ENCODE measurements around the gene CXCR6. TPM values are rescaled to one million over a fixed set of nuclear protein-coding genes. Genes with fewer than 3 reads are reported as not detected.

The CXCR6 gene
- polyA plus RNA-seq, 4 donors: 0.45 to 2.7 (median 1.9) TPM

GRCh38 chr3:45962033-45962432, 18.8 kb downstream of the CXCR6 start:
- peak overlapping the region in 1 of 3 donors; percentile 32 for H3K27ac ChIP-seq (ENCODE audit: low read depth in 1 of 3, low read length in 2 of 3)
- FAIRE-seq: no peak
- no peak for DNase-seq
- H3K4me3 ChIP-seq (ENCODE audit: low read depth in 1 of 3, low read length in 3 of 3): no peak overlapping the region
- no peaks in the 10 kb centered on the region for H3K27me3 ChIP-seq (ENCODE audit: control insufficient read depth in 3 of 3, insufficient read depth in 3 of 3, low read length in 3 of 3)
- 66 to 88% (median 76%) methylated on average over 5 of the region's 5 CpGs for WGBS, 3 donors
- peaks cover 29 to 80% (median 40%) of the 10 kb centered on the region in 3 donors for H3K36me3 ChIP-seq (ENCODE audit: control insufficient read depth in 3 of 3, insufficient read depth in 2 of 3, low read depth in 1 of 3, low read length in 3 of 3)
- H3K4me1 ChIP-seq (ENCODE audit: control insufficient read depth in 3 of 3, insufficient read depth in 2 of 3, low read depth in 1 of 3, low read length in 2 of 3): no peaks in the 10 kb centered on the region
- H3K9me3 ChIP-seq (ENCODE audit: control insufficient read depth in 2 of 2, insufficient read depth in 1 of 2, low read depth in 1 of 2, low read length in 1 of 2): no peaks in the 10 kb centered on the region

- no peak for FAIRE-seq
Measured at GRCh38 chr3:45964139-45964538, 20.9 kb downstream of the CXCR6 start.

GRCh38 chr3:45965253-45965652, 22.0 kb downstream of the CXCR6 start:
- WGBS, 3 donors: 82 to 89% (median 83%) methylated on average over 4 of the region's 4 CpGs
- peaks cover 29 to 77% (median 37%) of the 10 kb centered on the region in 3 donors for H3K36me3 ChIP-seq (ENCODE audit: control insufficient read depth in 3 of 3, insufficient read depth in 2 of 3, low read depth in 1 of 3, low read length in 3 of 3)
- no peaks in the 10 kb centered on the region for H3K4me1 ChIP-seq (ENCODE audit: control insufficient read depth in 3 of 3, insufficient read depth in 2 of 3, low read depth in 1 of 3, low read length in 2 of 3)
- no peaks in the 10 kb centered on the region for H3K27me3 ChIP-seq (ENCODE audit: control insufficient read depth in 3 of 3, insufficient read depth in 3 of 3, low read length in 3 of 3)
- no peak overlapping the region for H3K4me3 ChIP-seq (ENCODE audit: low read depth in 1 of 3, low read length in 3 of 3)
- H3K27ac ChIP-seq (ENCODE audit: low read depth in 1 of 3, low read length in 2 of 3): peak overlapping the region in 1 of 3 donors; percentile 36
- DNase-seq (no peak), FAIRE-seq (no peak)
- H3K9me3 ChIP-seq (ENCODE audit: control insufficient read depth in 2 of 2, insufficient read depth in 1 of 2, low read depth in 1 of 2, low read length in 1 of 2): no peaks in the 10 kb centered on the region

More at GRCh38 chr3:45964139-45964538, 20.9 kb downstream of the CXCR6 start:
- no peaks in the 10 kb centered on the region for H3K27me3 ChIP-seq (ENCODE audit: control insufficient read depth in 3 of 3, insufficient read depth in 3 of 3, low read length in 3 of 3)
- H3K4me1 ChIP-seq (ENCODE audit: control insufficient read depth in 3 of 3, insufficient read depth in 2 of 3, low read depth in 1 of 3, low read length in 2 of 3): no peaks in the 10 kb centered on the region
- H3K27ac ChIP-seq (ENCODE audit: low read depth in 1 of 3, low read length in 2 of 3): peak overlapping the region in 2 of 3 donors; percentile 17 to 56
- H3K4me3 ChIP-seq (ENCODE audit: low read depth in 1 of 3, low read length in 3 of 3): no peak overlapping the region
- H3K36me3 ChIP-seq (ENCODE audit: control insufficient read depth in 3 of 3, insufficient read depth in 2 of 3, low read depth in 1 of 3, low read length in 3 of 3): peaks cover 25 to 81% (median 35%) of the 10 kb centered on the region in 3 donors
- H3K9me3 ChIP-seq (ENCODE audit: control insufficient read depth in 2 of 2, insufficient read depth in 1 of 2, low read depth in 1 of 2, low read length in 1 of 2): no peaks in the 10 kb centered on the region
- WGBS, 3 donors: 72 to 88% (median 80%) methylated on average over 8 of the region's 8 CpGs
- DNase-seq: peak in 1 of 2 donors; percentile 28

- H3K4me3 ChIP-seq (ENCODE audit: low read depth in 1 of 3, low read length in 3 of 3): no peak overlapping the region
- DNase-seq (peak in 1 of 2 donors; percentile 20), FAIRE-seq (no peak)
- no peaks in the 10 kb centered on the region for H3K4me1 ChIP-seq (ENCODE audit: control insufficient read depth in 3 of 3, insufficient read depth in 2 of 3, low read depth in 1 of 3, low read length in 2 of 3)
- H3K27me3 ChIP-seq (ENCODE audit: control insufficient read depth in 3 of 3, insufficient read depth in 3 of 3, low read length in 3 of 3): no peaks in the 10 kb centered on the region
- H3K27ac ChIP-seq (ENCODE audit: low read depth in 1 of 3, low read length in 2 of 3): peak overlapping the region in 2 of 3 donors; percentile 36 to 39
- H3K9me3 ChIP-seq (ENCODE audit: control insufficient read depth in 2 of 2, insufficient read depth in 1 of 2, low read depth in 1 of 2, low read length in 1 of 2): no peaks in the 10 kb centered on the region
- 66 to 83% (median 80%) methylated on average over 4 of the region's 4 CpGs for WGBS, 3 donors
- peaks cover 25 to 75% (median 37%) of the 10 kb centered on the region in 3 donors for H3K36me3 ChIP-seq (ENCODE audit: control insufficient read depth in 3 of 3, insufficient read depth in 2 of 3, low read depth in 1 of 3, low read length in 3 of 3)
Measured at GRCh38 chr3:45965653-45966052, 22.4 kb downstream of the CXCR6 start.

GRCh38 chr3:45966371-45966791, 23.1 kb downstream of the CXCR6 start:
- no peak overlapping the region for H3K27ac ChIP-seq (ENCODE audit: low read depth in 1 of 3, low read length in 2 of 3)
- 81 to 97% (median 95%) methylated on average over 14 to 17 of the region's 17 CpGs for WGBS, 3 donors
- DNase-seq: no peak
- no peak overlapping the region for H3K4me3 ChIP-seq (ENCODE audit: low read depth in 1 of 3, low read length in 3 of 3)
- no peaks in the 10 kb centered on the region for H3K27me3 ChIP-seq (ENCODE audit: control insufficient read depth in 3 of 3, insufficient read depth in 3 of 3, low read length in 3 of 3)
- no peak for FAIRE-seq
- H3K36me3 ChIP-seq (ENCODE audit: control insufficient read depth in 3 of 3, insufficient read depth in 2 of 3, low read depth in 1 of 3, low read length in 3 of 3): peaks cover 20 to 72% (median 33%) of the 10 kb centered on the region in 3 donors
- no peaks in the 10 kb centered on the region for H3K4me1 ChIP-seq (ENCODE audit: control insufficient read depth in 3 of 3, insufficient read depth in 2 of 3, low read depth in 1 of 3, low read length in 2 of 3)
- H3K9me3 ChIP-seq (ENCODE audit: control insufficient read depth in 2 of 2, insufficient read depth in 1 of 2, low read depth in 1 of 2, low read length in 1 of 2): no peaks in the 10 kb centered on the region

GRCh38 chr3:45966950-45967640, 23.8 kb downstream of the CXCR6 start:
- no peak overlapping the region for H3K4me3 ChIP-seq (ENCODE audit: low read depth in 1 of 3, low read length in 3 of 3)
- DNase-seq: no peak
- no peak overlapping the region for H3K27ac ChIP-seq (ENCODE audit: low read depth in 1 of 3, low read length in 2 of 3)
- no peak for FAIRE-seq
- no peaks in the 10 kb centered on the region for H3K27me3 ChIP-seq (ENCODE audit: control insufficient read depth in 3 of 3, insufficient read depth in 3 of 3, low read length in 3 of 3)
- H3K9me3 ChIP-seq (ENCODE audit: control insufficient read depth in 2 of 2, insufficient read depth in 1 of 2, low read depth in 1 of 2, low read length in 1 of 2): no peaks in the 10 kb centered on the region
- no peaks in the 10 kb centered on the region for H3K4me1 ChIP-seq (ENCODE audit: control insufficient read depth in 3 of 3, insufficient read depth in 2 of 3, low read depth in 1 of 3, low read length in 2 of 3)
- WGBS, 3 donors: 82 to 88% (median 86%) methylated on average over 16 of the region's 16 CpGs
- peaks cover 16 to 65% (median 33%) of the 10 kb centered on the region in 3 donors for H3K36me3 ChIP-seq (ENCODE audit: control insufficient read depth in 3 of 3, insufficient read depth in 2 of 3, low read depth in 1 of 3, low read length in 3 of 3)

GRCh38 chr3:45967724-45968123, 24.5 kb downstream of the CXCR6 start:
- 78 to 87% (median 84%) methylated on average over 8 of the region's 8 CpGs for WGBS, 3 donors
- Histone ChIP-seq H3K36me3 (ENCODE audit: control insufficient read depth in 3 of 3, insufficient read depth in 2 of 3, low read depth in 1 of 3, low read length in 3 of 3) (peaks cover 13 to 61% (median 33%) of the 10 kb centered on the region in 3 donors), H3K4me1 (ENCODE audit: control insufficient read depth in 3 of 3, insufficient read depth in 2 of 3, low read depth in 1 of 3, low read length in 2 of 3) (no peaks in the 10 kb centered on the region), H3K4me3 (ENCODE audit: low read depth in 1 of 3, low read length in 3 of 3) (no peak overlapping the region), H3K9me3 (ENCODE audit: control insufficient read depth in 2 of 2, insufficient read depth in 1 of 2, low read depth in 1 of 2, low read length in 1 of 2) (no peaks in the 10 kb centered on the region), H3K27me3 (ENCODE audit: control insufficient read depth in 3 of 3, insufficient read depth in 3 of 3, low read length in 3 of 3) (no peaks in the 10 kb centered on the region), H3K27ac (ENCODE audit: low read depth in 1 of 3, low read length in 2 of 3) (no peak overlapping the region)
- FAIRE-seq: no peak
- no peak for DNase-seq

- FAIRE-seq (no peak), DNase-seq (no peak)
- peaks cover 13 to 62% (median 33%) of the 10 kb centered on the region in 3 donors for H3K36me3 ChIP-seq (ENCODE audit: control insufficient read depth in 3 of 3, insufficient read depth in 2 of 3, low read depth in 1 of 3, low read length in 3 of 3)
- no peaks in the 10 kb centered on the region for H3K27me3 ChIP-seq (ENCODE audit: control insufficient read depth in 3 of 3, insufficient read depth in 3 of 3, low read length in 3 of 3)
- no peaks in the 10 kb centered on the region for H3K9me3 ChIP-seq (ENCODE audit: control insufficient read depth in 2 of 2, insufficient read depth in 1 of 2, low read depth in 1 of 2, low read length in 1 of 2)
- no peaks in the 10 kb centered on the region for H3K4me1 ChIP-seq (ENCODE audit: control insufficient read depth in 3 of 3, insufficient read depth in 2 of 3, low read depth in 1 of 3, low read length in 2 of 3)
- WGBS, 3 donors: 86 to 93% (median 92%) methylated on average over 9 of the region's 9 CpGs
- H3K4me3 ChIP-seq (ENCODE audit: low read depth in 1 of 3, low read length in 3 of 3): no peak overlapping the region
- H3K27ac ChIP-seq (ENCODE audit: low read depth in 1 of 3, low read length in 2 of 3): no peak overlapping the region
Measured at GRCh38 chr3:45968149-45968548, 24.9 kb downstream of the CXCR6 start.

All from small intestine (tissue), 7 donors.